GM12878 (cell line): Measurements from ENCODE around the gene KLHDC8A. TPM values are rescaled to one million over a fixed set of nuclear protein-coding genes. Genes with fewer than 3 reads are reported as not detected.
A peak's percentile ranks its signal among the peaks of the same experiment; 100 is the strongest.

Experiments used
- ATAC-seq: fragments of 200-7000 bp; cut with Tn5 transposase; 3 replicates; pipeline ENCODE4 v1.9.1; 2020; ENCODE audit warnings: mild to moderate bottlenecking, moderate library complexity
- BruUV-seq: library from RNA; stranded (reverse); fragments of 400-500 nt; replicated peaks from 2 replicates; lab custom pipeline; 2021; lab: Mats Ljungman, UMichigan
- CTCF ChIA-PET: fragments of 300-600 bp; sonication (Branson Sonifier 250); formaldehyde crosslinking; extraction: SDS; loops from one replicate; lab custom pipeline; 2021; ENCODE audit warnings: inconsistent platforms; lab: Yijun Ruan, JAX
- POLR2A ChIA-PET: fragments of 350-600 bp; formaldehyde crosslinking; extraction: SDS; loops from one replicate; lab custom pipeline; 2021; ENCODE audit warnings: inconsistent platforms; lab: Charles Lee
- RAD21 ChIA-PET: fragments of 300-600 bp; sonication (Branson Sonifier 250); formaldehyde crosslinking; loops from one replicate; lab custom pipeline; 2023; ENCODE audit warnings: antibody characterized with exemption; ENCODE audit not compliant: unreplicated experiment; lab: Charles Lee
- SMC1A ChIA-PET: fragments of 300-600 bp; sonication (Branson Sonifier 250); formaldehyde crosslinking; loops from one replicate; lab custom pipeline; 2023; ENCODE audit not compliant: unreplicated experiment, uncharacterized antibody; lab: Charles Lee
- DNase-seq: peaks from one replicate; pipeline ENCODE4 v3.0.0-alpha.2; 2011; ENCODE audit warnings: low read depth, low spot score
- FAIRE-seq: peaks from 3 replicates; lab custom pipeline; 2011; peaks lifted over from hg19 to GRCh38; lab: Jason Lieb, UNC
- H2AFZ ChIP-seq: 2 replicates; pipeline ENCODE4 v1.6.0; 2011; ENCODE audit warnings: low read depth, low read length, control low read depth; ENCODE audit not compliant: control insufficient read depth
- H3K27ac ChIP-seq: 2 replicates; pipeline ENCODE4 v1.5.1; 2011; ENCODE audit warnings: control low read depth; ENCODE audit not compliant: control insufficient read depth, insufficient read depth
- H3K27me3 ChIP-seq, 2 experiments: replicated peaks in 1 of 2; 2 replicates each; pipeline versions ENCODE4 v1.6.0 to v1.6.1; 2011; ENCODE audit warnings: low read length in 1 of 2; ENCODE audit not compliant: control insufficient read depth in 2 of 2, insufficient read depth in 2 of 2
- H3K36me3 ChIP-seq, 2 experiments: 2 replicates each; pipeline ENCODE4 v1.5.1; 2011; ENCODE audit warnings: low read length in 1 of 2; ENCODE audit not compliant: control insufficient read depth in 2 of 2, insufficient read depth in 2 of 2
- H3K4me1 ChIP-seq: 2 replicates; pipeline ENCODE4 v1.6.1; 2011; ENCODE audit warnings: mild to moderate bottlenecking, low read length, moderate library complexity, mixed read lengths; ENCODE audit not compliant: control insufficient read depth, insufficient read depth
- H3K4me2 ChIP-seq: 2 replicates; pipeline ENCODE4 v1.6.0; 2011; ENCODE audit warnings: control low read depth; ENCODE audit not compliant: control insufficient read depth, insufficient read depth
- H3K4me3 ChIP-seq: fragments of 200-600 bp; sonication (generic); 2 replicates; pipeline ENCODE4 v1.5.1; 2016
- H3K79me2 ChIP-seq: 2 replicates; pipeline ENCODE4 v1.6.0; 2011; ENCODE audit warnings: low read length; ENCODE audit not compliant: control insufficient read depth, insufficient read depth
- H3K9ac ChIP-seq: 2 replicates; pipeline ENCODE4 v1.8.0; 2011; ENCODE audit warnings: low read length, control low read depth, mixed read lengths; ENCODE audit not compliant: control insufficient read depth, insufficient read depth
- H3K9me3 ChIP-seq: replicated peaks from 3 replicates; pipeline ENCODE4 v1.5.1; 2011; ENCODE audit warnings: mild to moderate bottlenecking, low read length; ENCODE audit not compliant: control insufficient read depth, insufficient read depth
- H4K20me1 ChIP-seq: 2 replicates; pipeline ENCODE4 v1.6.0; 2011; ENCODE audit not compliant: control insufficient read depth, insufficient read depth
- BHLHE40 ChIP-seq, 2 experiments: fragments of 450-650 bp in 1 of 2; IDR thresholded peaks; 2 replicates each; pipeline ENCODE4 v1.6.1; 2011 to 2017; ENCODE audit warnings: low read depth in 2 of 2, borderline replicate concordance in 1 of 2, improper control_type of control experiment in 1 of 2, low read length in 1 of 2, mild to moderate bottlenecking in 1 of 2
- DPF2 ChIP-seq: fragments of 450-650 bp; IDR thresholded peaks from 2 replicates; pipeline ENCODE4 v1.6.1; 2017; ENCODE audit warnings: mild to moderate bottlenecking
- ELK1 ChIP-seq: IDR thresholded peaks from 2 replicates; pipeline ENCODE4 v1.6.1; 2012; ENCODE audit warnings: low read depth, low read length, improper control_type of control experiment
- IRF4 ChIP-seq: IDR thresholded peaks from 2 replicates; pipeline ENCODE4 v1.6.1; 2011; ENCODE audit warnings: low read depth, low read length
- JUND ChIP-seq: IDR thresholded peaks from 2 replicates; pipeline ENCODE4 v1.6.1; 2012; ENCODE audit warnings: low read depth, mild to moderate bottlenecking, low read length, improper control_type of control experiment, moderate library complexity
- LARP7 ChIP-seq: fragments of 450-650 bp; IDR thresholded peaks from 2 replicates; pipeline ENCODE4 v1.6.1; 2017; ENCODE audit warnings: mild to moderate bottlenecking
- MEF2B ChIP-seq: fragments of 450-650 bp; IDR thresholded peaks from 2 replicates; pipeline ENCODE4 v1.6.1; 2018; ENCODE audit warnings: mild to moderate bottlenecking, moderate library complexity; ENCODE audit not compliant: partially characterized antibody, poor library complexity, severe bottlenecking
- POLR2AphosphoS2 ChIP-seq: IDR thresholded peaks from 2 replicates; pipeline ENCODE4 v1.6.1; 2011; ENCODE audit warnings: low read depth, mild to moderate bottlenecking, low read length, improper control_type of control experiment, moderate library complexity
- RCOR1 ChIP-seq: conservative IDR thresholded peaks from 2 replicates; pipeline ENCODE4 v1.6.1; 2012; ENCODE audit warnings: low read depth, low read length, improper control_type of control experiment
- SP1 ChIP-seq: IDR thresholded peaks from one replicate; pipeline ENCODE4 v1.6.1; 2011; ENCODE audit warnings: low read depth, low read length
- SPI1 ChIP-seq: IDR thresholded peaks from 2 replicates; pipeline ENCODE4 v1.6.1; 2011; ENCODE audit warnings: low read depth, mild to moderate bottlenecking, low read length, moderate library complexity, borderline replicate concordance; ENCODE audit not compliant: insufficient read depth
- SREBF1 ChIP-seq: IDR thresholded peaks from 2 replicates; pipeline ENCODE4 v1.6.1; 2012; ENCODE audit warnings: mild to moderate bottlenecking, low read length
- SUPT20H ChIP-seq: IDR thresholded peaks from 2 replicates; pipeline ENCODE4 v1.6.1; 2011; ENCODE audit warnings: low read depth, mild to moderate bottlenecking, low read length, moderate library complexity, borderline replicate concordance; ENCODE audit not compliant: control insufficient read depth
- USF2 ChIP-seq: IDR thresholded peaks from 2 replicates; pipeline ENCODE4 v1.6.1; 2011; ENCODE audit warnings: low read depth, low read length, improper control_type of control experiment, borderline replicate concordance
- YBX1 ChIP-seq: fragments of 450-650 bp; IDR thresholded peaks from 2 replicates; pipeline ENCODE4 v1.6.1; 2016; ENCODE audit warnings: antibody characterized with exemption
- ZBTB40 ChIP-seq: fragments of 450-650 bp; IDR thresholded peaks from 2 replicates; pipeline ENCODE4 v1.6.1; 2016; ENCODE audit warnings: mild to moderate bottlenecking, moderate library complexity, borderline replicate concordance
- ZNF274 ChIP-seq: IDR thresholded peaks from one replicate; pipeline ENCODE4 v1.8.0; 2011; ENCODE audit not compliant: insufficient read length, insufficient read depth
- WGBS: methylation state at CpG from one replicate; pipeline ENCODE4 v1.1.6; 2016; ENCODE audit warnings: low lambda C conversion rate; ENCODE audit not compliant: insufficient replicate concordance, insufficient coverage; ENCODE audit errors: missing lambda C conversion rate; 5-methylcytosine and 5-hydroxymethylcytosine counted together
- in situ Hi-C: fragments of 300-500 bp; cut with MboI; formaldehyde crosslinking; loops from 9 replicates; pipeline ENCODE4 v1.14.3; 2018; ENCODE audit warnings: mixed read lengths
- intact Hi-C: fragments of 100-400 bp; cut with micrococcal nuclease; formaldehyde crosslinking; loops from one replicate; pipeline ENCODE4 v1.14.2; 2022; ENCODE audit not compliant: unreplicated experiment
- polyA plus RNA-seq, 11 experiments: library from polyadenylated mRNA; depleted of rRNA in 4 of 11; unstranded in 6 of 11; stranded (reverse) in 5 of 11; fragments of >200 nt; fragmentation: Nextera tagmentation in 4 of 11; fragmentation: Illumina TruSeq in 1 of 11; extraction: Ambion mirVana in 4 of 11; extraction: Trizol in 1 of 11; gene quantifications; 1 replicate in 1 of 11; 2 replicates in 10 of 11; pipeline versions ENCODE4 v1.2.1 to v1.2.3, GENCODE V29; 2011 to 2016; ENCODE audit warnings: inconsistent platforms in 2 of 11, missing spikeins in 2 of 11, low read depth in 1 of 11
- total RNA-seq, 4 experiments: library from RNA; depleted of rRNA in 3 of 4; stranded (reverse); fragments of >200 nt in 3 of 4; fragmentation: Illumina TruSeq in 1 of 4; extraction: Trizol in 1 of 4; gene quantifications; 2 replicates each; pipeline versions ENCODE4 v1.2.1 to v1.2.3, GENCODE V29; 2013 to 2021

KLHDC8A gene
- total and polyA plus RNA-seq, 10 of the 15 experiments (the other 5 are each of a cell fraction or from before 2014, with no cell fraction given): not detected

- no peaks in the 10 kb centered on the region; the same call in 1 of the 2 replicates for H4K20me1 ChIP-seq
- H3K79me2 ChIP-seq: no peaks in the 10 kb centered on the region
- no peaks in the 10 kb centered on the region; the same call in 2 of the 3 replicates for H3K9me3 ChIP-seq
- ChIA-PET CTCF (interaction anchor here (1.0 to 59.5 kb wide), 7 partner anchors 11 to 175 kb away, joined by 3 to 2333 read pairs (median 4); partner anchors contain the start of gene NUAK2), RAD21 (interaction anchor here (0.9 to 23.9 kb wide), 6 partner anchors 8 to 37 kb away, joined by 4 to 892 read pairs (median 10); partner anchors contain the start of gene NUAK2), POLR2A (interaction anchor here (0.5 to 6.8 kb wide), 6 partner anchors 9 to 135 kb away, joined by 4 to 151 read pairs (median 6); no protein-coding TSS in a partner anchor), SMC1A (interaction anchor here (0.8 to 35.1 kb wide), 5 partner anchors 14 to 174 kb away, joined by 3 to 1445 read pairs (median 7); no protein-coding TSS in a partner anchor)
- H3K27me3 ChIP-seq: peaks cover 0 to 2% of the 10 kb centered on the region in 2 experiments; a peak in 1 of 4 replicates
- H3K27ac ChIP-seq: no peak overlapping the region
- DNase-seq: no peak
- FAIRE-seq: no peak
- no peak overlapping the region for H3K9ac ChIP-seq
- H2AFZ ChIP-seq: no peak overlapping the region
- no peaks in the 10 kb centered on the region for H3K36me3 ChIP-seq
- no peak overlapping the region for H3K4me3 ChIP-seq
- in situ Hi-C loops: no loop called here
- BruUV-seq: no TSS peak
- H3K4me1 ChIP-seq: peaks cover 28% of the 10 kb centered on the region
- H3K4me2 ChIP-seq: no peak overlapping the region
- ATAC-seq: peak; percentile 29
- intact Hi-C loops: no loop called here
- 45% methylated on average over 8 of the region's 8 CpGs for WGBS
- TF ChIP-seq USF2 (no peak), ZNF274 (no peak), ZBTB40 (peak; percentile 55; the same call in 1 of the 2 replicates), SPI1 (peak; percentile 96), ELK1 (no peak), MEF2B (no peak), DPF2 (peak; percentile 61; the same call in 1 of the 2 replicates), POLR2AphosphoS2 (no peak), JUND (no peak), YBX1 (no peak), BHLHE40 (IDR thresholded peaks at IDR 0.05; ENCODE audit: borderline replicate concordance in 1 of 2, low read depth in 2 of 2, low read length in 1 of 2) (no peak), SREBF1 (no peak), RCOR1 (no peak), LARP7 (no peak), SP1 (no peak), SUPT20H (no peak), IRF4 (0 out of 2 replicates have a peak, but pooled peaks have one; percentile 34)
These were observed 45.6 kb downstream of the KLHDC8A start for GRCh38 chr1:205310976-205311704.
